Measurements from ENCODE around the gene FOXI3. TPM values are rescaled to one million over a fixed set of nuclear protein-coding genes. Genes with fewer than 3 reads are reported as not detected.

FOXI3 gene
- total RNA-seq, 2 experiments from 2014 or later, result not detected

DNA sequence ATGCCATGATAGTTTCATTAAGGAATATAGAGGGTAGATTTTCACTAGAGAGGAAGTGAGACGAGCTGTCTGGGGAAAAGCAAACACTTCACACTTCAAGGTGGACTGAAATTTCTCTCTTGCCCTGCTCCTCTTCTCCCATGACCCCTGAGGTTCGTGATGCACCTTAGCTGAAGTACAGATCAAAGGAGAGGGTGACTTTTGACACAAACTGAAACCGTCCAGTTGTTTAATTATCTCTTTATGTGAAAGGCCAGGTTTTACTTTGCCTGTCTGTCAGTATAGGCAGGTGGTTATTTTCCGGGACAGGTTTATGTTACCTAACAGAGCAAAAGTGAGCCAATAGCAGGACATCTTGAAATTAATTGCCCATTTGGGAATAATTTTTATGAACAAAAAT, 41.0 kb upstream of the FOXI3 start:
- Histone ChIP-seq H2AFZ (ENCODE audit: low read length) (no peak overlapping the region), H3K4me3 (ENCODE audit: low read depth, low read length, poor library complexity, severe bottlenecking) (no peak overlapping the region), H3K79me2 (ENCODE audit: insufficient read depth, low read depth, low read length) (no peaks in the 10 kb centered on the region), H3K36me3 (ENCODE audit: insufficient read depth, low read length) (no peaks in the 10 kb centered on the region), H4K20me1 (ENCODE audit: insufficient read depth, low read length) (no peaks in the 10 kb centered on the region), H3K9me3 (ENCODE audit: low read length) (no peaks in the 10 kb centered on the region), H3K27ac (ENCODE audit: low read depth, low read length, poor library complexity, severe bottlenecking) (no peak overlapping the region), H3K4me2 (ENCODE audit: low read length) (no peak overlapping the region), H3K9me2 (ENCODE audit: insufficient read depth, low read length) (no peaks in the 10 kb centered on the region), H3K4me1 (ENCODE audit: insufficient read depth, low read length, poor library complexity, severe bottlenecking) (no peaks in the 10 kb centered on the region)
- no peak for DNase-seq (ENCODE audit: low spot score)
- intact Hi-C loops (cut with micrococcal nuclease; ENCODE audit: unreplicated experiment), result no loop called here
- no TSS peak for BruUV-seq (replicated peaks)
- TF ChIP-seq, protein P1, sequence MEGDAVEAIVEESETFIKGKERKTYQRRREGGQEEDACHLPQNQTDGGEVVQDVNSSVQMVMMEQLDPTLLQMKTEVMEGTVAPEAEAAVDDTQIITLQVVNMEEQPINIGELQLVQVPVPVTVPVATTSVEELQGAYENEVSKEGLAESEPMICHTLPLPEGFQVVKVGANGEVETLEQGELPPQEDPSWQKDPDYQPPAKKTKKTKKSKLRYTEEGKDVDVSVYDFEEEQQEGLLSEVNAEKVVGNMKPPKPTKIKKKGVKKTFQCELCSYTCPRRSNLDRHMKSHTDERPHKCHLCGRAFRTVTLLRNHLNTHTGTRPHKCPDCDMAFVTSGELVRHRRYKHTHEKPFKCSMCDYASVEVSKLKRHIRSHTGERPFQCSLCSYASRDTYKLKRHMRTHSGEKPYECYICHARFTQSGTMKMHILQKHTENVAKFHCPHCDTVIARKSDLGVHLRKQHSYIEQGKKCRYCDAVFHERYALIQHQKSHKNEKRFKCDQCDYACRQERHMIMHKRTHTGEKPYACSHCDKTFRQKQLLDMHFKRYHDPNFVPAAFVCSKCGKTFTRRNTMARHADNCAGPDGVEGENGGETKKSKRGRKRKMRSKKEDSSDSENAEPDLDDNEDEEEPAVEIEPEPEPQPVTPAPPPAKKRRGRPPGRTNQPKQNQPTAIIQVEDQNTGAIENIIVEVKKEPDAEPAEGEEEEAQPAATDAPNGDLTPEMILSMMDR (conservative IDR thresholded peaks at IDR 0.05; ENCODE audit: low read length), result no peak
- no peak for TF ChIP-seq EZH2phosphoT487 (IDR thresholded peaks at IDR 0.05; ENCODE audit: borderline replicate concordance, low read depth, low read length)
- ChIA-PET POLR2A (no interaction called here), CTCF (ENCODE audit: unreplicated experiment) (no interaction called here)

DNA sequence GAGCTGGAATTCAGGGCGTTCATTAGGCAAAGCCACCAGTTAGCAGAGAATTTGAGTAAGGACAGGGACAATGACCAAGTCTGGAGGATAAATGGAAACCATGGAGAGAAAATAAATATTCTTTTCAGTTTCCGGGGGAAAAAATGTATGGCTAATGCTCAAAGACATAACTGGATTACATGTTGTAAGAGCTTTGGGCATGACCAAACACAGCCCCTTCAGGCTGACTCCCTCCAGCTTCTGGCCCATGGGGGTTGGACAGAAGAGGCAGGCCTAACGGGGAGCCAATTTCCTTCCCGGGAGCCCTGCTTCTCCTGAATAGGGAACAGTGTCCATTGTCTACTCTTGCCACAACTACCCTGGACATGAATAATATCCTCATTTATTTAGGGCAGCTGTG, 39.5 kb upstream of the FOXI3 start:
- H4K20me1 ChIP-seq (ENCODE audit: insufficient read depth, low read length), result no peaks in the 10 kb centered on the region
- no peak overlapping the region for H2AFZ ChIP-seq (ENCODE audit: low read length)
- ChIA-PET POLR2A (interaction anchor here (0.6 to 0.7 kb wide), 2 partner anchors 20 to 22 kb away, joined by 3 read pairs; no protein-coding TSS in a partner anchor), CTCF (ENCODE audit: unreplicated experiment) (no interaction called here)
- intact Hi-C loops (cut with micrococcal nuclease; ENCODE audit: unreplicated experiment), result no loop called here
- H3K27ac ChIP-seq (ENCODE audit: low read depth, low read length, poor library complexity, severe bottlenecking), result no peak overlapping the region
- no peak for DNase-seq (ENCODE audit: low spot score)
- H3K4me3 ChIP-seq (ENCODE audit: low read depth, low read length, poor library complexity, severe bottlenecking), result no peak overlapping the region
- BruUV-seq (replicated peaks), result no TSS peak
- no peaks in the 10 kb centered on the region for H3K9me3 ChIP-seq (ENCODE audit: low read length)
- H3K79me2 ChIP-seq (ENCODE audit: insufficient read depth, low read depth, low read length), result no peaks in the 10 kb centered on the region
- no peaks in the 10 kb centered on the region for H3K4me1 ChIP-seq (ENCODE audit: insufficient read depth, low read length, poor library complexity, severe bottlenecking)
- H3K4me2 ChIP-seq (ENCODE audit: low read length), result no peak overlapping the region
- no peaks in the 10 kb centered on the region for H3K9me2 ChIP-seq (ENCODE audit: insufficient read depth, low read length)
- TF ChIP-seq, protein P1 (conservative IDR thresholded peaks at IDR 0.05; ENCODE audit: low read length), result no peak
- no peak for TF ChIP-seq EZH2phosphoT487 (IDR thresholded peaks at IDR 0.05; ENCODE audit: borderline replicate concordance, low read depth, low read length)
- no peaks in the 10 kb centered on the region for H3K36me3 ChIP-seq (ENCODE audit: insufficient read depth, low read length)

DNA sequence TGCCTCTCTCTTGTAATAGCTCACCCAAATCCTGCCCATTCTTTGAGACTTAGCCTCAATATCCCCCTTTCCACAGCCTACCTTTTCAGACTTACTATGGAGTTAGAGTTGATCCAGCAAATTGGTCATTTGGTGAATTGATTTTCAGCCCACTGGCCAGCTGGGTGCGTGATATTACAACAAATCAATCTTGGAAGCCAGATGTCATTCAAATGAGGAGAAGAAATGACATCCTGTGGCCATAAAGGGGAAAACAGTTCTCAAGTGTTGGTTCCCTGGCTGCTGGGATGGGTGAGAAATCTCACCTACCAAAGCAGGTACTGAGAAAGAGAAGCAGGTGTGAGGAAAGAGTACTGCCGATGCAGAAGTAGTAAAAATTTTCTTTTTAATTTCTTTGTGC, 36.7 kb upstream of the FOXI3 start:
- Histone ChIP-seq H3K4me1 (ENCODE audit: insufficient read depth, low read length, poor library complexity, severe bottlenecking) (no peaks in the 10 kb centered on the region), H3K4me2 (ENCODE audit: low read length) (no peak overlapping the region), H3K79me2 (ENCODE audit: insufficient read depth, low read depth, low read length) (no peaks in the 10 kb centered on the region), H4K20me1 (ENCODE audit: insufficient read depth, low read length) (no peaks in the 10 kb centered on the region), H2AFZ (ENCODE audit: low read length) (no peak overlapping the region), H3K27ac (ENCODE audit: low read depth, low read length, poor library complexity, severe bottlenecking) (no peak overlapping the region), H3K4me3 (ENCODE audit: low read depth, low read length, poor library complexity, severe bottlenecking) (no peak overlapping the region), H3K9me2 (ENCODE audit: insufficient read depth, low read length) (no peaks in the 10 kb centered on the region), H3K9me3 (ENCODE audit: low read length) (no peaks in the 10 kb centered on the region), H3K36me3 (ENCODE audit: insufficient read depth, low read length) (no peaks in the 10 kb centered on the region)
- ChIA-PET CTCF (ENCODE audit: unreplicated experiment) (no interaction called here), POLR2A (no interaction called here)
- no peak for TF ChIP-seq EZH2phosphoT487 (IDR thresholded peaks at IDR 0.05; ENCODE audit: borderline replicate concordance, low read depth, low read length)
- TF ChIP-seq, protein P1 (conservative IDR thresholded peaks at IDR 0.05; ENCODE audit: low read length), result peak; percentile 54
- no TSS peak for BruUV-seq (replicated peaks)
- DNase-seq (ENCODE audit: low spot score), result peak; percentile 28
- intact Hi-C loops (cut with micrococcal nuclease; ENCODE audit: unreplicated experiment), result loop anchor here (10.0 kb wide), 1 partner anchor 176 kb away; no protein-coding TSS in a partner anchor
